ENCODE measurements around the gene CSF2RB.

DNA sequence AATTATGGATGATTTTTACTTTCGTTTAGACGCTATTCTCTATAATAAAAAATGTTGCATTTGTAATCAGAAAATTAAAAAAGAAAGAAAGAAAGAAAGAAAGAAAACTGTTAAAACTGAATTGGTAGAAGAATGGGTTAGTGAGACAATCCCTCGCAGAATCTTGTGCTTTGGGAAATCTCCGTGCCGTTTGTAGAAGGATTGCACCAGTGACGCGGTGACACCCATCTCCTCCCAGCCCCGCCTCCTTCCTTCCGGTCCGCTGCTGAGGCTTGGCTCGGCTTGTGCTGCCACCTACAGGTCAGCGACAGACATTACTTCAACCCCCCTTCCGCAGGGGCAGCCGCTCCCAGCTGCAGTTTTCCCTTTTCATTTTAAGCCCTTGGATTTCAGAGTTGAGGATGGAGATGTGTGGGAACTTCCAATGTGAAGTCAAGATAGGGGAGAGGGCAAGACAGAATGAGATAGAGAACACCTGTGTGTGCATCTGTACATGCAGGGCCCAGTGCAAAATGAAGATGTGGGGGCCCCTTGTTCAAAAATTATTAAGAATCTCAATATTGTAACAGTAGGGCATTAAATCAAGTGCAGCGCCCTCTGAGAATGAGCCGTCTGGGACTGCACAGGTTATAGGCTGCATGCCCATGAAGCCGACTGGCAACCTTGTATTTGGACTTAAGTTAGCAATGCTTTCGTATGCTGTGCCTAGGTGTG, 64.7 kb downstream of the CSF2RB start:
- TF ChIP-seq POLR2AphosphoS5 (IDR thresholded peaks at IDR 0.05; ENCODE audit: low read depth, low read length): no peak
- no peak for TF ChIP-seq REST (IDR thresholded peaks at IDR 0.05; ENCODE audit: insufficient read depth in 1 of 2, low read depth in 2 of 2, low read length in 2 of 2)
- TF ChIP-seq FOXP2 (optimal IDR thresholded peaks at IDR 0.05; ENCODE audit: borderline replicate concordance, extremely low read depth, extremely low read length, insufficient read depth): peak; percentile 77
- no peak for TF ChIP-seq TAF1 (IDR thresholded peaks at IDR 0.05; ENCODE audit: borderline replicate concordance, insufficient read depth, low read length)
